Measurements from ENCODE around the gene ST6GALNAC4. TPM values are rescaled to one million over a fixed set of nuclear protein-coding genes. Genes with fewer than 3 reads are reported as not detected.

ST6GALNAC4 gene
- total RNA-seq, 4 donors from 2014 or later, result 9.6 to 39.1 (median 21.4) TPM

DNA sequence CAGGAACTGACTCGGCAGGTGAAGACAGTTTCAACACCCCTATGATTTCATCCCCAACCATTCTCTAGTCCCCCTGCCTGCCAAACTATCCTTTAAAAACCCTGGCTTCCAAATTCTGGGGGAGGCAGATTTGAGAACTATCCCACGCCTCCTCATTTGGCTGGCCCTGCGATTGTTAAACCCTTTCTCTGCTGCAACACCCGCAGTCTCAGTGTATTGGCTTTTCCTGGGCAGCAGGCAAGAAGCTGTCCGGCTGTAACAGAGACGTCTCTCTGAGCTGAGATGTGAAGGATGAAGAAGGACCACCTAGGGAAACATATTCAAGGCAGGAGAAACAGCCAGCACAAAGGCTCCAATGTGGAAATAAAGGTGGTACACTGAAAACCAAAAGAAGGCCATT, 24.0 kb downstream of the ST6GALNAC4 start:
- TF ChIP-seq, protein P1, sequence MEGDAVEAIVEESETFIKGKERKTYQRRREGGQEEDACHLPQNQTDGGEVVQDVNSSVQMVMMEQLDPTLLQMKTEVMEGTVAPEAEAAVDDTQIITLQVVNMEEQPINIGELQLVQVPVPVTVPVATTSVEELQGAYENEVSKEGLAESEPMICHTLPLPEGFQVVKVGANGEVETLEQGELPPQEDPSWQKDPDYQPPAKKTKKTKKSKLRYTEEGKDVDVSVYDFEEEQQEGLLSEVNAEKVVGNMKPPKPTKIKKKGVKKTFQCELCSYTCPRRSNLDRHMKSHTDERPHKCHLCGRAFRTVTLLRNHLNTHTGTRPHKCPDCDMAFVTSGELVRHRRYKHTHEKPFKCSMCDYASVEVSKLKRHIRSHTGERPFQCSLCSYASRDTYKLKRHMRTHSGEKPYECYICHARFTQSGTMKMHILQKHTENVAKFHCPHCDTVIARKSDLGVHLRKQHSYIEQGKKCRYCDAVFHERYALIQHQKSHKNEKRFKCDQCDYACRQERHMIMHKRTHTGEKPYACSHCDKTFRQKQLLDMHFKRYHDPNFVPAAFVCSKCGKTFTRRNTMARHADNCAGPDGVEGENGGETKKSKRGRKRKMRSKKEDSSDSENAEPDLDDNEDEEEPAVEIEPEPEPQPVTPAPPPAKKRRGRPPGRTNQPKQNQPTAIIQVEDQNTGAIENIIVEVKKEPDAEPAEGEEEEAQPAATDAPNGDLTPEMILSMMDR (IDR thresholded peaks at IDR 0.05; ENCODE audit: low read depth), result no peak

DNA sequence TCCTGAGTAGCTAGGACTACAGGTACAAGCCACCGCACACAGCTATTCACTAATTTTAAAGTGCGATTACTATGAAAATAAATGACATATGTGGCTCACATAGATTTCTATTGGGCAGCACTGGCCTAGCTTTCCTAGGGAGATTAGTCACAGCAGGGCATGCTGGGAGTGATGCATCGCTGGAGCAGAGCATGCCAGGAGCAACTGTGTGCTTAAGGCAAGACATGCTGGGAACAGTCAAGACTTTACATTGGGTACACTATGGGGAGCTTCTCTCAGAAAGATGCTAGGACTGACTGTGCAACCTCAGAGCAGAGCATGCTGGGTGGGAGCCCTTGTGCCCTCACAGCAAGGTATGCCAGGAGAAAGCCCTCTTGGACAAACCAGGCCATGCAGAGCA, 26.8 kb downstream of the ST6GALNAC4 start:
- TF ChIP-seq, protein P1 (IDR thresholded peaks at IDR 0.05; ENCODE audit: low read depth), result no peak

DNA sequence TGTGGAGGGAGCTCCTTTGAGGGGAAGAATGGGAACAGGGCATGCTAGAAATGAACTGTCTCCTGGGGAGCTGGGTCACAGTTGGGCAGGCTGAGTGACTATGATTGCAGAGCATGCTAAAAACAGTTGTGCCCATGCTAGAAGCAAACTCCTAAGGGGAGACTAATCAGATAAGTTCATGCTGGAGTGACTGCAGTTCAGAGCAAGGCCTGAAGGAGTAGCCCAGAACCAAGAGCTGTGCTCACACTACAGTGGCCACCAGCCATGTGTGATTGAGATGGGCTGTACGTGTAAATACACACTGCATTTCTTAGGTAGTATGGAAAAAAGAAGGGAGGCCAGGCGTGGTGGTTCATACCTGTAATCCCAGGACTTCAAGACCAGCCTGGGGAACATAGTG, 29.0 kb downstream of the ST6GALNAC4 start:
- TF ChIP-seq, protein P1 (IDR thresholded peaks at IDR 0.05; ENCODE audit: low read depth), result no peak

DNA sequence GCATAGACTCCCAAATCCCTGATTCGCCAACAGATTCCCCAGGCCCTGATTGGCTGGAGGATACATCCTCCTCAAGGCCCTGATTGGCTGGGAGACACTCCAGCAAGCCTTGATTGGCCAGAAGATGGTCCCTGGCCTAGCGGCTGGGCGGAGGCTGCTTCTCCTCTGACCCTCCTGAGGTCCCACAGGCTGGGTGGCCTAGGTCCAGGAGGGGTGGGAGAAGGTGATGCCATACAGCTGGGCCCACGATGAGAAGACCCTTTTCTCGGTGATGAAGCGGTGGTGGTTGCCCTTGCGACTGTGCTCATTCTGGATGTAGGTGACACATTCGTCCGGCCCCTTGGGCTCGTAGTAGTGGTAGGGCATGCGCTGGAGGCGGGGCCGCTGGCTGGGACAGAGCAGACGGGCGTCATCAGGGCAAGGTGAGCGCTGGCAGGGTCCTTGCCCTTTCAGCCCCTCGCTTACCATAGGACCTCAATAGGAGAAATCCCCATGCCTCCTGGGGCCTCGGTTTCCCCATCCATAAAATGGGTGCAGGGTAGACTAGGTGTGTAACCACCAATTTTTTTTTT, 30.4 kb downstream of the ST6GALNAC4 start:
- TF ChIP-seq, protein P1 (IDR thresholded peaks at IDR 0.05; ENCODE audit: low read depth), result no peak

DNA sequence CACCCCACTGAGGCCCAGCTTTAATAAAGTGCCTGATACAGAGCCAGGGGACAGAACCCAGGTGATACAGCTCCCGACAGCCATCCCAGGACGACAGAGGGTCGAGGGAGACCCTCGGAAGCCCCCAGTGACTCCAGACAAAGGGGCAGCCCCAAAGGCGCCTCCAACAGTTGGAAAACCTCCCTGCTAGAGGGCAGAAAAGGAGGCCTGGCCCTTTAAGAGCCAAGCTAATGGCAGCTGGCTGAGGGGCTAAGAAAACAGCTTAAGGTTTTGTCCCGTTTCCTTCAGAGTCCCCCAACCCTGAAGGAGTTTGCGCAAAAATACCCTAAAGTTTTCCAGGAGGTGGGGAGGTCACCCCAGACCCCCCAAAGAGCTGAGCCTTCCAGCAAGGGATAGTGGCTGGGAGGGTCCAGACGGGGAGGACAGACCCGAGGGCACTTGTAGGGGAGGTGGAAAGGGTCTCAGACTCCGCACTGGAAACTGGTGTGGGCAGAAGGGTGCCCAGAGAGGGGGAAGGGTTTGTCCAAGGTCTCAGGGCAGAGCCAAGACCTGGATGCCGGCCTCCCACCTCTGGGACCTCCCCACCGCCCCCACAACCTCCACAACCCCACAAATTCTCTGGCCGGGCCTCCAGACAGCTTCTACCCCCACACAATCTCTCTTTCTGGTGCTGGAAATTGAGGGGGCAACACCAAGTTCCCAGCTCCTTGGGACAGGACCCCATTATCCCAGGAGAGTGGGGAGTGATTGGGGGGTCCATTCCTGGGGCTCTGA, 31.1 kb downstream of the ST6GALNAC4 start:
- TF ChIP-seq, protein P1 (IDR thresholded peaks at IDR 0.05; ENCODE audit: low read depth), result no peak

DNA sequence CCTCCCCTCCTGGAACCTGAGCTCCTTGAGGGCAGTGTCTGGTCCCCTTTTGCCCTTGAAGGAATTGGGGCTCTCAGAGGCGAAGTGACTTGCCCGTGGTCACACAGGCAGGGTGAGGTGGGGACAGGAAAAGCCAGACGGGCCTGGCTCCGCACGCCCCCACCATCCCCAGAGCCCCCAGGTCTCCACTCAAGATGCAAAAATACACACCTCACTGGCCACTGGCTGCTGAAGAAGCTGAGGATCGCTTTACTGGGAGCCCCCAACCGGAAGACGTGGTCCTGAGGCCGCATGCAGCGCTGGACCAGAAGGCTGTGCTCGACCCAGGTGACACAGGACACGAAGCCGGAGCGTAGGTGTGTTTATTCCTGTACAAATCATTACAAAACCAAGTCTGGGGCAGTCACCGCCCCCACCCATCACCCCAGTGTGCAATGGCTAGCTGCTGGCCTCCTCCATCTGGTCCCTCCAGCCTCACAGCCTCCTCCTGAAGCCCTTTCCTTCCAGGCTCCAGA, 31.8 kb downstream of the ST6GALNAC4 start:
- TF ChIP-seq, protein P1 (IDR thresholded peaks at IDR 0.05; ENCODE audit: low read depth), result no peak

DNA sequence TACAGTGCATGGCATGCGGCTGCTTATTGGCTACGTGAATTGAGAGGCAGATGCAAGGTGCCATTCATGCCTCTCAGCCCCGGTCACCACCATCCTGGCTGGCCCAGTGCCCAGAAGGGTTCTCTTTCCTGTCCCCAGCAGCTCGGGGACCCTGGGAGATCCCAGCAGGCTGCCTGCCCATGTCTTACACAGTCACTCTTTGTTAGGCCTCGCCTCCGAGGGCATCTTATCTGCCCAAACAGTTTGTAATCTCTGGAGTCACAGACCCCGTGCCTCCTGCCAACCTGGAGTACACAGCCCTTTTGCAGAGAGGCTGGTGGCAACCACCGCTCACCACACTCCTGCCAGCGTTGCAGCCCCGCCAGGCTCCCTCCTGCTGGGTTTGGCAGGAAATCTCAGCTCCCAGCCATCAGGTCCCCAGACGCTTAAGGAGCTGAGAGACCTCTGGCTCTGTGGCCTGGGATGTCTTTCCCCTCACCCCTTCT, 32.4 kb downstream of the ST6GALNAC4 start:
- TF ChIP-seq, protein P1 (IDR thresholded peaks at IDR 0.05; ENCODE audit: low read depth), result no peak
